Suprapubic skin (tissue), 3 donors: Measurements from ENCODE around the gene WWOX.

ENCODE experiments used
- POLR2A ChIP-seq, 2 donors: fragments of 450-650 bp; IDR thresholded peaks; one replicate each; pipeline ENCODE4 v1.6.1; 2017; ENCODE audit warnings: antibody characterized with exemption in 2 of 2, mild to moderate bottlenecking in 2 of 2, moderate library complexity in 2 of 2
- TF ChIP-seq, protein P1 (sequence below), 2 donors: fragments of 200-600 bp in 1 of 2; fragments of 450-650 bp in 1 of 2; sonication (generic) in 1 of 2; IDR thresholded peaks; one replicate each; pipeline ENCODE4 v1.5.1; 2016 to 2019; ENCODE audit warnings: antibody characterized with exemption in 2 of 2, mild to moderate bottlenecking in 1 of 2, moderate library complexity in 1 of 2

DNA sequence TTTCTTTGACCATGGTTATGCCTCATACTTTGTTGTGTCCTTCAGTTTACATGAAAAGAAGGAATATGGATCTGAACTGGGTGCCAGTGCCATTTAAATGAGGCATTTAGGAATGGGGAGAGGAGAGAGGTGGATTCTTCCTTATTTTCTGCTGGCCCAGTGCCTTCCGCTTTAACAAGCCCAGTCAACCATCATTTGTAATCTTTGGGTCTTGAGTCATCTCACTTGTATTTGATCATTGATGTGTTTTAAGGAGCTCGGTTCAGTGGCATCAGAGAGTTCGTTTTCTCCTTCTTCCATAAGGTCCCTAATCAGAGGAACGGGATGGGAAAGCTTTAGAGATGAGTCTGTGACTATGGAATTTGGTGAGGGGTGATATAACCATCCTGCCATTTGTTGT is 334.9 kb downstream of the WWOX start:
- TF ChIP-seq, protein P1, sequence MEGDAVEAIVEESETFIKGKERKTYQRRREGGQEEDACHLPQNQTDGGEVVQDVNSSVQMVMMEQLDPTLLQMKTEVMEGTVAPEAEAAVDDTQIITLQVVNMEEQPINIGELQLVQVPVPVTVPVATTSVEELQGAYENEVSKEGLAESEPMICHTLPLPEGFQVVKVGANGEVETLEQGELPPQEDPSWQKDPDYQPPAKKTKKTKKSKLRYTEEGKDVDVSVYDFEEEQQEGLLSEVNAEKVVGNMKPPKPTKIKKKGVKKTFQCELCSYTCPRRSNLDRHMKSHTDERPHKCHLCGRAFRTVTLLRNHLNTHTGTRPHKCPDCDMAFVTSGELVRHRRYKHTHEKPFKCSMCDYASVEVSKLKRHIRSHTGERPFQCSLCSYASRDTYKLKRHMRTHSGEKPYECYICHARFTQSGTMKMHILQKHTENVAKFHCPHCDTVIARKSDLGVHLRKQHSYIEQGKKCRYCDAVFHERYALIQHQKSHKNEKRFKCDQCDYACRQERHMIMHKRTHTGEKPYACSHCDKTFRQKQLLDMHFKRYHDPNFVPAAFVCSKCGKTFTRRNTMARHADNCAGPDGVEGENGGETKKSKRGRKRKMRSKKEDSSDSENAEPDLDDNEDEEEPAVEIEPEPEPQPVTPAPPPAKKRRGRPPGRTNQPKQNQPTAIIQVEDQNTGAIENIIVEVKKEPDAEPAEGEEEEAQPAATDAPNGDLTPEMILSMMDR (IDR thresholded peaks at IDR 0.05): no peak
- TF ChIP-seq POLR2A (IDR thresholded peaks at IDR 0.05): no peak
